Panc1 (cell line): ENCODE results near the gene UBE2G2. TPM values are rescaled to one million over a fixed set of nuclear protein-coding genes. Genes with fewer than 3 reads are reported as not detected.

Experiments used
- ATAC-seq: fragments of 200-7000 bp; cut with Tn5 transposase; 2 replicates; pipeline ENCODE4 v1.9.1; 2020; ENCODE audit warnings: mild to moderate bottlenecking, moderate library complexity
- BruUV-seq: library from RNA; stranded (reverse); fragments of 400-500 nt; replicated peaks from 2 replicates; lab custom pipeline; 2021; lab: Mats Ljungman, UMichigan
- CTCF ChIA-PET: fragments of 300-600 bp; sonication (Branson Sonifier 250); formaldehyde crosslinking; loops from one replicate; lab custom pipeline; 2022; ENCODE audit warnings: antibody characterized with exemption; lab: Charles Lee
- POLR2A ChIA-PET: fragments of 300-600 bp; sonication (Branson Sonifier 250); formaldehyde crosslinking; loops from one replicate; lab custom pipeline; 2022; ENCODE audit warnings: antibody characterized with exemption; lab: Charles Lee
- DNase-seq: peaks from one replicate; pipeline ENCODE4 v3.0.0-alpha.2; 2010; ENCODE audit warnings: low read depth, low spot score
- H3K27ac ChIP-seq: 2 replicates; pipeline ENCODE4 v1.5.1; 2011; ENCODE audit warnings: mild to moderate bottlenecking, low read length, inconsistent platforms
- H3K27me3 ChIP-seq: fragments of 200-500 bp; sonication (Bioruptor generic); 2 replicates; pipeline ENCODE4 v1.6.0; 2014; ENCODE audit warnings: low read length, inconsistent platforms; ENCODE audit not compliant: control insufficient read depth, insufficient read depth
- H3K36me3 ChIP-seq: fragments of 200-500 bp; sonication (Bioruptor generic); 2 replicates; pipeline ENCODE4 v1.5.1; 2014; ENCODE audit warnings: inconsistent platforms, mild to moderate bottlenecking, low read length, moderate library complexity; ENCODE audit not compliant: control insufficient read depth, insufficient read depth
- H3K4me1 ChIP-seq: 2 replicates; pipeline ENCODE4 v1.5.1; 2011; ENCODE audit warnings: inconsistent platforms, mild to moderate bottlenecking, low read length, moderate library complexity; ENCODE audit not compliant: control insufficient read depth, insufficient read depth
- H3K4me3 ChIP-seq, 2 experiments: 2 replicates each; pipeline ENCODE4 v1.5.1; 2011 to 2012; ENCODE audit warnings: low read depth in 2 of 2, low read length in 2 of 2, mild to moderate bottlenecking in 2 of 2, inconsistent platforms in 1 of 2, moderate library complexity in 1 of 2
- H3K9me3 ChIP-seq: fragments of 200-500 bp; sonication (Bioruptor generic); 2 replicates; pipeline ENCODE4 v1.5.1; 2014; ENCODE audit warnings: low read depth, mild to moderate bottlenecking, inconsistent platforms, low read length, moderate library complexity; ENCODE audit not compliant: control insufficient read depth, insufficient read depth
- CTCF ChIP-seq: fragments of 450-650 bp; IDR thresholded peaks from 2 replicates; pipeline ENCODE4 v1.5.1; 2017; ENCODE audit warnings: mild to moderate bottlenecking
- POLR2AphosphoS5 ChIP-seq: IDR thresholded peaks from 2 replicates; pipeline ENCODE4 v1.6.1; 2012; ENCODE audit warnings: mild to moderate bottlenecking, low read depth, low read length, moderate library complexity
- REST ChIP-seq, 2 experiments: IDR thresholded peaks; 2 replicates each; pipeline ENCODE4 v1.6.1; 2011 to 2012; ENCODE audit warnings: low read depth in 2 of 2, control low read depth in 1 of 2, low read length in 1 of 2, mild to moderate bottlenecking in 1 of 2, moderate library complexity in 1 of 2; ENCODE audit not compliant: insufficient read depth in 1 of 2
- in situ Hi-C: cut with HindIII; loops from 2 replicates; pipeline ENCODE4 v1.10.0; 2016; ENCODE audit warnings: low sequenced_read_pairs, low pct_unique_long_range_greater_than_20kb
- intact Hi-C: fragments of 100-400 bp; cut with micrococcal nuclease; formaldehyde crosslinking; loops from one replicate; pipeline ENCODE4 v1.10.0; 2022; ENCODE audit not compliant: unreplicated experiment
- total RNA-seq: library from RNA; stranded (reverse); gene quantifications from one replicate; pipeline ENCODE4 v1.2.1, GENCODE V29; 2021; ENCODE audit not compliant: unreplicated experiment

UBE2G2 gene
- total RNA-seq, 1 experiment from 2014 or later = 77.4 TPM

GRCh38 chr21:44751186-44751798 is 50.3 kb downstream of the UBE2G2 start:
- ChIA-PET CTCF (no interaction called here), POLR2A (no interaction called here)
- Histone ChIP-seq H3K27me3 (no peaks in the 10 kb centered on the region), H3K4me1 (peaks cover 7% of the 10 kb centered on the region), H3K36me3 (no peaks in the 10 kb centered on the region), H3K9me3 (no peaks in the 10 kb centered on the region), H3K4me3 (no peak overlapping the region), H3K27ac (no peak overlapping the region)
- BruUV-seq = no TSS peak
- in situ Hi-C loops = no loop called here
- ATAC-seq (no peak), DNase-seq (no peak)
- intact Hi-C loops = no loop called here
- TF ChIP-seq CTCF (no peak), POLR2AphosphoS5 (no peak), REST (IDR thresholded peaks at IDR 0.05; ENCODE audit: insufficient read depth in 1 of 2, low read depth in 2 of 2, low read length in 1 of 2) (no peak)

- Histone ChIP-seq H3K27ac (no peak overlapping the region), H3K4me1 (peaks cover 7% of the 10 kb centered on the region), H3K27me3 (no peaks in the 10 kb centered on the region), H3K36me3 (no peaks in the 10 kb centered on the region), H3K9me3 (no peaks in the 10 kb centered on the region), H3K4me3 (no peak overlapping the region)
- ChIA-PET POLR2A (no interaction called here), CTCF (no interaction called here)
- in situ Hi-C loops (no loop called here), intact Hi-C loops (no loop called here)
- no TSS peak for BruUV-seq
- TF ChIP-seq CTCF (no peak), REST (IDR thresholded peaks at IDR 0.05; ENCODE audit: insufficient read depth in 1 of 2, low read depth in 2 of 2, low read length in 1 of 2) (no peak)
- ATAC-seq (no peak), DNase-seq (no peak)
Observed at GRCh38 chr21:44750675-44751025, 51.0 kb downstream of the UBE2G2 start.
